Testis (tissue), 2 donors: ENCODE data around the gene DDN.
A peak's percentile ranks its signal among the peaks of the same experiment; 100 is the strongest.

Experiments used
- CTCF ChIP-seq, 3 experiments: fragments of 450-650 bp in 2 of 3; fragments of 200-600 bp in 1 of 3; sonication (generic) in 1 of 3; IDR thresholded peaks; one replicate each; pipeline ENCODE4 v1.5.1; 2016 to 2019; ENCODE audit warnings: antibody characterized with exemption in 3 of 3, mild to moderate bottlenecking in 2 of 3, moderate library complexity in 1 of 3
- POLR2A ChIP-seq: fragments of 450-650 bp; IDR thresholded peaks from one replicate; pipeline ENCODE4 v1.6.1; 2017; ENCODE audit warnings: antibody characterized with exemption, mild to moderate bottlenecking, moderate library complexity

DNA sequence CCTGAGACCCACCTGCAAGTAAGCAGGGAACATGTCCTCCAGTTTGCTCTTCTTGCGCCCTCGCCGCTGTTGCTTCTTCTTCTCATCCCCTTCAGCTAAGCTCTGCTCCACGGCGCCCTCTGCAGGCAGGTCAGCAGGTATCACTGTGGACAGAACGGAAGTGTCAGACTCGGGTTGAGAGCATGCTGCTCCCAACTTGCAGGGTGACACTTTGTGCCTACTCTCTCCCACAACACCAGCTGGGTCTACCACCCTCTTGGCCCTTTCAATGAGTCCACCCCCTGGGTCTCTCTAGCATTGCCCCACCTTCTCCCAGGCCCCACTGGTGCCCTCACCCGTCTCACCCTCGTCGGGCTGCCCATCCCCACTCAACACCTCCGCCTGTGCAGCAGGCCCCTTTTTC lies 44.7 kb upstream of the DDN start:
- peak in 2 of 3 experiments; percentile 50 to 58 for TF ChIP-seq CTCF (IDR thresholded peaks at IDR 0.05)
- TF ChIP-seq POLR2A: no peak
